NB4 (cell line): ENCODE measurements around the gene TMEM25.

Source experiments
- CTCF ChIP-seq: IDR thresholded peaks from one replicate; pipeline ENCODE4 v1.5.1; 2012; ENCODE audit warnings: low read depth, low read length
- TF ChIP-seq, protein P1 (sequence below): IDR thresholded peaks from 2 replicates; pipeline ENCODE4 v1.6.1; 2011; ENCODE audit warnings: low read depth, low read length

GRCh38 chr11:118581057-118581456, 50.1 kb downstream of the TMEM25 start:
- no peak for TF ChIP-seq CTCF
- TF ChIP-seq, protein P1, sequence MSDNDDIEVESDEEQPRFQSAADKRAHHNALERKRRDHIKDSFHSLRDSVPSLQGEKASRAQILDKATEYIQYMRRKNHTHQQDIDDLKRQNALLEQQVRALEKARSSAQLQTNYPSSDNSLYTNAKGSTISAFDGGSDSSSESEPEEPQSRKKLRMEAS, result no peak
